OCI-LY3 (cell line): ENCODE data around the gene PTPRN2.

Source experiments
- H2AFZ ChIP-seq: fragments of 200-600, 300-600 bp; shearing (Covaris generic); 2 replicates; pipeline ENCODE4 v1.6.0; 2014; ENCODE audit warnings: antibody characterized with exemption, low read depth, low read length
- H3K27ac ChIP-seq: fragments of 200-600, 300-600 bp; sonication (generic); 2 replicates; pipeline ENCODE4 v1.5.1; 2014; ENCODE audit warnings: mild to moderate bottlenecking, low read length, moderate library complexity, mixed read lengths
- H3K27me3 ChIP-seq: fragments of 200-600, 300-600 bp; sonication (generic); 2 replicates; pipeline ENCODE4 v1.6.1; 2014; ENCODE audit warnings: low read depth, low read length, mixed read lengths
- H3K36me3 ChIP-seq: fragments of 200-600, 300-600 bp; sonication (generic); replicated peaks from 2 replicates; pipeline ENCODE3; 2014; ENCODE audit warnings: low read depth, low read length, mixed read lengths
- H3K4me1 ChIP-seq: fragments of 300-600, 200-600 bp; sonication (generic); 2 replicates; pipeline ENCODE4 v1.6.1; 2014; ENCODE audit warnings: low read length, mixed read lengths
- H3K4me2 ChIP-seq: fragments of 200-600, 300-600 bp; sonication (generic); 2 replicates; pipeline ENCODE4 v1.6.1; 2014; ENCODE audit warnings: low read length, mixed read lengths
- H3K4me3 ChIP-seq: fragments of 300-600, 200-600 bp; sonication (generic); 2 replicates; pipeline ENCODE4 v1.5.1; 2014; ENCODE audit warnings: antibody characterized with exemption, mild to moderate bottlenecking, low read length, moderate library complexity
- H3K79me2 ChIP-seq: fragments of 300-600, 200-600 bp; shearing (Covaris generic); 2 replicates; pipeline ENCODE4 v1.6.1; 2014; ENCODE audit warnings: mild to moderate bottlenecking, low read length, mixed read lengths
- H3K9ac ChIP-seq: fragments of 300-600, 200-600 bp; shearing (Covaris generic); 2 replicates; pipeline ENCODE4 v1.6.0; 2014; ENCODE audit warnings: mild to moderate bottlenecking, low read length, moderate library complexity
- H3K9me3 ChIP-seq: fragments of 200-600, 300-600 bp; shearing (Covaris generic); 2 replicates; pipeline ENCODE4 v1.6.1; 2014; ENCODE audit warnings: low read length, mixed read lengths; ENCODE audit not compliant: insufficient read depth
- H4K20me1 ChIP-seq: fragments of 200-600, 300-600 bp; sonication (generic); 2 replicates; pipeline ENCODE4 v1.6.1; 2016; ENCODE audit warnings: low read length, mixed read lengths; ENCODE audit not compliant: insufficient read depth
- EZH2phosphoT487 ChIP-seq: fragments of 200-600 bp; shearing (Covaris generic); IDR thresholded peaks from 2 replicates; pipeline ENCODE4 v1.6.1; 2018; ENCODE audit warnings: antibody characterized with exemption, mixed run types, low read depth
- TF ChIP-seq, protein P1 (sequence below): fragments of 200-600, 300-600 bp; sonication (generic); IDR thresholded peaks from 2 replicates; pipeline ENCODE4 v1.5.1; 2014; ENCODE audit warnings: antibody characterized with exemption, low read length, low read depth

Gene PTPRN2

DNA sequence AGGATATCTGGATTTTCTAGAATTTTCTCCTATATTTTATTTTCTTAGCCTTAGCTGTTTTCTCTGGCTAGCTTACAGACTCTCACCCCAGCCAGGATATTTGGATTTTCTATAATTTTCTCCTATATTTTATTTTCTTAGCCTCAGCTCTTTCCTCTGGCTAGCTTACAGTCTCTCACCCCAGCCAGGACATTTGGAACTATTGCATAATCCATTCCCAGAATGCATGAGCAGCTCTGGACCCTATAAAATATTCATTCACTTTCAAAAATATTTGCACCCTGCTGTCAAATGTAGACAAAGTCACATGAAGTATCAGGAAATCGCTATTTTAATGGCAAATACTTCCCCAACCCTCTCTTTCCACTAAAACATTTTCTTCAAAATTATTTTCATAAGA, 952.0 kb downstream of the PTPRN2 start:
- Histone ChIP-seq H3K79me2 (no peaks in the 10 kb centered on the region), H3K9ac (no peak overlapping the region), H3K36me3 (no peaks in the 10 kb centered on the region), H3K9me3 (no peaks in the 10 kb centered on the region), H3K27me3 (no peaks in the 10 kb centered on the region), H3K4me1 (no peaks in the 10 kb centered on the region), H3K4me2 (no peak overlapping the region), H2AFZ (no peak overlapping the region), H3K27ac (no peak overlapping the region), H3K4me3 (no peak overlapping the region), H4K20me1 (no peaks in the 10 kb centered on the region)
- TF ChIP-seq, protein P1, sequence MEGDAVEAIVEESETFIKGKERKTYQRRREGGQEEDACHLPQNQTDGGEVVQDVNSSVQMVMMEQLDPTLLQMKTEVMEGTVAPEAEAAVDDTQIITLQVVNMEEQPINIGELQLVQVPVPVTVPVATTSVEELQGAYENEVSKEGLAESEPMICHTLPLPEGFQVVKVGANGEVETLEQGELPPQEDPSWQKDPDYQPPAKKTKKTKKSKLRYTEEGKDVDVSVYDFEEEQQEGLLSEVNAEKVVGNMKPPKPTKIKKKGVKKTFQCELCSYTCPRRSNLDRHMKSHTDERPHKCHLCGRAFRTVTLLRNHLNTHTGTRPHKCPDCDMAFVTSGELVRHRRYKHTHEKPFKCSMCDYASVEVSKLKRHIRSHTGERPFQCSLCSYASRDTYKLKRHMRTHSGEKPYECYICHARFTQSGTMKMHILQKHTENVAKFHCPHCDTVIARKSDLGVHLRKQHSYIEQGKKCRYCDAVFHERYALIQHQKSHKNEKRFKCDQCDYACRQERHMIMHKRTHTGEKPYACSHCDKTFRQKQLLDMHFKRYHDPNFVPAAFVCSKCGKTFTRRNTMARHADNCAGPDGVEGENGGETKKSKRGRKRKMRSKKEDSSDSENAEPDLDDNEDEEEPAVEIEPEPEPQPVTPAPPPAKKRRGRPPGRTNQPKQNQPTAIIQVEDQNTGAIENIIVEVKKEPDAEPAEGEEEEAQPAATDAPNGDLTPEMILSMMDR, result no peak
- no peak for TF ChIP-seq EZH2phosphoT487

DNA sequence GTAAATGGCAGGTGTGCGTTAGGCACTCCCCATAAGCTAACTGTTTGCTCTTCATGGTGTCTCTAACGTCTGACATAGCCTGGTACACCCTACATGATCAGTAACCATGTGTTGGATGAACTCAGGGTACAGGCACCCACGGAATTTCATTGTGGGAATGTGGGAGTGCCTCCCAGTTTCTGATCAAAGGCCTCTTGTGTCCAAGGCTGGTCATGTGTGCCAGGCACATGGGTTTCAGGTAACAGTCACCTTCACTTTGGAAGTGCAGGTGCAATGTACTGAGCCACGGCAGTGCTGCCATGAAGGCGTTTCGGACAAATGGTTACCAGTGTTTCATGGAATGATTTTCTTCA, 952.5 kb downstream of the PTPRN2 start:
- H4K20me1 ChIP-seq, result no peaks in the 10 kb centered on the region
- TF ChIP-seq EZH2phosphoT487, result no peak
- TF ChIP-seq, protein P1, result no peak
- H3K9ac ChIP-seq, result no peak overlapping the region
- H3K79me2 ChIP-seq, result no peaks in the 10 kb centered on the region
- H3K4me3 ChIP-seq, result no peak overlapping the region
- no peaks in the 10 kb centered on the region for H3K9me3 ChIP-seq
- H2AFZ ChIP-seq, result no peak overlapping the region
- H3K4me2 ChIP-seq, result no peak overlapping the region
- H3K27me3 ChIP-seq, result no peaks in the 10 kb centered on the region
- H3K36me3 ChIP-seq, result no peaks in the 10 kb centered on the region
- H3K4me1 ChIP-seq, result no peaks in the 10 kb centered on the region
- H3K27ac ChIP-seq, result no peak overlapping the region

DNA sequence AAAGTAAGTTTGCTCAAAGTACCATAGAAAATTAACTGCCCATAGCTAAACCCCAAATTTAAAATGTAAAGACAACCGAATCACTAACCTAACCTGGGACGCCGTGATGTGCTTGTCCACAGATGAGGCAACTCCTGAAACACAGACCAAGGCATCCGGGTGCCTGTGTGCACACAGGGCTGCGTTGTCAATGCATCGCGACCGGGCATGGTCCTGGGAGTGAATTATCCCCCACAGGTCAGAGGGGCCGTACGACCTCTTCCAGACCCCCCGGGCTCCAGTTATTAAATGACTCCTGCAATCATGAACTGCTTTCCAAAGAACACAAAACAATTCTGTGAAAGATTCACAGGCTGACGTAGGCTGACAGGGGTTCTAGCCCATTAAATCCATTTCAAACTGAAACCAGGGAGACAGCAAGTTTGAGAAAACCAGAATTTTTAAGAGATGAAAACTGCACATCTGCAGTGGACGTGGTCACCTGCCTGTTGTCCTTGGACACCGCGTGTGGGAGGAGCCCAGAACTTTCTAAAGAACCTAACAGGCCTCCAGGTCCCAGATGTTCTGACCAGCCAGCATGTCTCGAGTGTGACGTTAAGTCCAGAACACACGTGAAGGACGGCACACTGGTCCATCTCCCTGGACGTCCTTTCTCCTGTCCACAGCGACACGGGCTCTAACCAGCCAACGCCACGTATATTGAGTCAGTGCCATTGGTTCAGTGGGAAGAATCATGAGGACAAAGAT, 953.0 kb downstream of the PTPRN2 start:
- Histone ChIP-seq H3K27ac (no peak overlapping the region), H3K9me3 (no peaks in the 10 kb centered on the region), H3K9ac (no peak overlapping the region), H3K36me3 (no peaks in the 10 kb centered on the region), H4K20me1 (no peaks in the 10 kb centered on the region), H2AFZ (no peak overlapping the region), H3K79me2 (no peaks in the 10 kb centered on the region), H3K27me3 (no peaks in the 10 kb centered on the region), H3K4me3 (no peak overlapping the region), H3K4me1 (no peaks in the 10 kb centered on the region), H3K4me2 (no peak overlapping the region)
- TF ChIP-seq EZH2phosphoT487, result no peak
- TF ChIP-seq, protein P1, result no peak

DNA sequence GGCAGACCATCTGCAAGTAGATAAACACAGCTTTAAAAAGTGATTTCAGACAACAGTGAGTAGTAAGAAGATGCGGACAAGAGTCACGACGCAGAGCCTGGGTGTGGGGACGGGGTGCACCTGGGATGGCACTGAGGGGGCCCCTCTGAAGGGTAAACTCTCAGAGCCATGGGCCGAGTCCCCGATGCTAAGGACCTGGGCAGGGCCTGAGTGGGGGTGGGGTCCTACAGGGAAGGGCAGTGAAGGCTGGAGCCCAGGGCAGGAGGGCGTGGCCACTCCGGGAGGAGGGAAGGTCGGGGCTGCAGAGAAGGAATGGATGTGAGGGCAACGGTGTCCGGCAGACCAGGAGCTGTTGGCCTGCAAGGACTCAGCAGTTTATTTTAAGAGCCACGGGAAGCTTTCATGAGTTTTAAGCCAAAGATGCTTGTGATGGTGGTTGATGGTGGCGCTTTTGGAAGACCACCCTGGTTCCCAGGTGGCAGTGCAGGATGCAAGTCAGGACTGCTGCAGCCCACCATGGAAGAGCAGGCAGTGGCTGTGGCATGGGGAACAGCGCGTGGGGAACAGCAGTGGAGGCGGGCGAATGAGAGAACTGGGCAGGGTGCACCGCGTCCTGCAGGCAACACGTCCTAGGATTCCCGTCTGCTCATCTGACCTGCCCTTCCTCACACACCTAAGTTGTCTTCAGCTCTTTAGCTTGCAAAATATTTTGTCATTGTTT, 954.0 kb downstream of the PTPRN2 start:
- Histone ChIP-seq H3K4me2 (no peak overlapping the region), H3K9ac (no peak overlapping the region), H3K27me3 (no peaks in the 10 kb centered on the region), H3K27ac (no peak overlapping the region), H4K20me1 (no peaks in the 10 kb centered on the region), H3K36me3 (no peaks in the 10 kb centered on the region), H3K9me3 (no peaks in the 10 kb centered on the region), H3K4me3 (no peak overlapping the region), H2AFZ (no peak overlapping the region), H3K79me2 (no peaks in the 10 kb centered on the region), H3K4me1 (no peaks in the 10 kb centered on the region)
- TF ChIP-seq, protein P1, result no peak
- TF ChIP-seq EZH2phosphoT487, result no peak
